Vagina (tissue), 2 donors: ENCODE data around the gene DNAJA2.

ENCODE experiments used
- CTCF ChIP-seq, 3 experiments: fragments of 450-650 bp in 2 of 3; fragments of 200-600 bp in 1 of 3; sonication (generic) in 1 of 3; IDR thresholded peaks; one replicate each; pipeline ENCODE4 v1.5.1; 2017 to 2019; ENCODE audit warnings: antibody characterized with exemption in 3 of 3, mild to moderate bottlenecking in 2 of 3, moderate library complexity in 2 of 3
- POLR2A ChIP-seq, 2 donors: fragments of 450-650 bp; IDR thresholded peaks; one replicate each; pipeline ENCODE4 v1.6.1; 2017; ENCODE audit warnings: antibody characterized with exemption in 2 of 2, mild to moderate bottlenecking in 2 of 2, moderate library complexity in 2 of 2

DNA sequence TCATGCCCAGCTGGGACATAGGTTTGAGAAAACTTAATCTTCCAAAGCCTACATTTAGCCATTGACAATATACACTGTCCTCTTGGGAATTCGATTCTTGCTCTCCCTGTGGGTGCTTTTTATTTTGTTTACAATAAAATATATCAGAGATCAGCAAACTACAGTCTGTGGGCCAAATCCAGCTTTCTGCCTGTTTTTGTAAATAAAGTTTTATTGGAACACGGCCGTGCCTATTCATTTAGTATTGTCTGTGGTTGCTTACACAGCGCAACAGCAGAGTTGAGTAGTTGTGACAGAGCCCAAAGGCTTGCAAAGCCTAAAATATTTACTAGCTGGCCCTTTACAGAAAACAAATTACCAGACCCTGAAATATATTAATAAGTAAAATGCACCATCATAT, 39.7 kb upstream of the DNAJA2 start:
- no peak for TF ChIP-seq CTCF (IDR thresholded peaks at IDR 0.05)
- TF ChIP-seq POLR2A (IDR thresholded peaks at IDR 0.05): no peak
